Measurements from ENCODE around the gene VMP1. TPM values are rescaled to one million over a fixed set of nuclear protein-coding genes. Genes with fewer than 3 reads are reported as not detected.

VMP1 gene
- total and polyA plus RNA-seq, 2 of the 4 experiments (the other 2 are of a cell fraction), result 89.8 to 197 TPM

DNA sequence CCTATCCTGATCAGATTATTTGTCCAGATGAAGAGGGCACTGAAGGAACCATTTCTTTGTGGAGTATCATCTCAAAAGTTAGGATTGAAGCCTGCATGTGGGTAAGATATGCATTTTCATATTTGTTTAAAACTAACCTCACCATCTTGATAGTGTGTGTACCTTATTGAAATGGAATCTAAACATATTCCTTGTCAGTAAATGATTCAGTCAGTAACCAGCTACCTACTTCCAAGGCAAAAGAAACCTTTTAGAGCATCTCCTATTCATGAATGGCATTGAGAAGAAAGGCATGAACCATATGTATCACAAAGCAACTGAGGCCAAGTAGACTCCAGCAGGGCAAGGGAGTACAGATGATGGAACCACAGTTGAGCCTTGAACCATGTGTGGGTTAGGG lies 57.6 kb downstream of the VMP1 start:
- TF ChIP-seq MAFK (IDR thresholded peaks at IDR 0.05; ENCODE audit: low read depth, low read length) (no peak), NFE2L2 (IDR thresholded peaks at IDR 0.05; ENCODE audit: low read depth, low read length) (no peak), FOS (IDR thresholded peaks at IDR 0.05; ENCODE audit: low read depth, low read length) (no peak), MAZ (IDR thresholded peaks at IDR 0.05; ENCODE audit: borderline replicate concordance, low read depth, low read length) (no peak), RAD21 (IDR thresholded peaks at IDR 0.05; ENCODE audit: low read length) (no peak), SMC3 (IDR thresholded peaks at IDR 0.05; ENCODE audit: low read depth, low read length) (no peak), POLR2A (IDR thresholded peaks at IDR 0.05; ENCODE audit: low read depth, low read length) (no peak), CEBPB (IDR thresholded peaks at IDR 0.05; ENCODE audit: low read depth, low read length) (no peak), CHD1 (IDR thresholded peaks at IDR 0.05; ENCODE audit: low read depth, low read length) (no peak), RFX5 (IDR thresholded peaks at IDR 0.05; ENCODE audit: low read depth, low read length) (no peak), BHLHE40 (IDR thresholded peaks at IDR 0.05; ENCODE audit: low read depth, low read length) (no peak), RCOR1 (IDR thresholded peaks at IDR 0.05; ENCODE audit: insufficient replicate concordance, low read length) (no peak), MXI1 (IDR thresholded peaks at IDR 0.05; ENCODE audit: borderline replicate concordance, low read depth, low read length) (no peak)
- TF ChIP-seq, protein P1, sequence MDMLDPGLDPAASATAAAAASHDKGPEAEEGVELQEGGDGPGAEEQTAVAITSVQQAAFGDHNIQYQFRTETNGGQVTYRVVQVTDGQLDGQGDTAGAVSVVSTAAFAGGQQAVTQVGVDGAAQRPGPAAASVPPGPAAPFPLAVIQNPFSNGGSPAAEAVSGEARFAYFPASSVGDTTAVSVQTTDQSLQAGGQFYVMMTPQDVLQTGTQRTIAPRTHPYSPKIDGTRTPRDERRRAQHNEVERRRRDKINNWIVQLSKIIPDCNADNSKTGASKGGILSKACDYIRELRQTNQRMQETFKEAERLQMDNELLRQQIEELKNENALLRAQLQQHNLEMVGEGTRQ (IDR thresholded peaks at IDR 0.05; ENCODE audit: low read depth, low read length), result no peak
- TF ChIP-seq, protein P2, sequence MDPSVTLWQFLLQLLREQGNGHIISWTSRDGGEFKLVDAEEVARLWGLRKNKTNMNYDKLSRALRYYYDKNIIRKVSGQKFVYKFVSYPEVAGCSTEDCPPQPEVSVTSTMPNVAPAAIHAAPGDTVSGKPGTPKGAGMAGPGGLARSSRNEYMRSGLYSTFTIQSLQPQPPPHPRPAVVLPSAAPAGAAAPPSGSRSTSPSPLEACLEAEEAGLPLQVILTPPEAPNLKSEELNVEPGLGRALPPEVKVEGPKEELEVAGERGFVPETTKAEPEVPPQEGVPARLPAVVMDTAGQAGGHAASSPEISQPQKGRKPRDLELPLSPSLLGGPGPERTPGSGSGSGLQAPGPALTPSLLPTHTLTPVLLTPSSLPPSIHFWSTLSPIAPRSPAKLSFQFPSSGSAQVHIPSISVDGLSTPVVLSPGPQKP (IDR thresholded peaks at IDR 0.05; ENCODE audit: borderline replicate concordance, low read depth, low read length), result no peak
- TF ChIP-seq, protein P3, sequence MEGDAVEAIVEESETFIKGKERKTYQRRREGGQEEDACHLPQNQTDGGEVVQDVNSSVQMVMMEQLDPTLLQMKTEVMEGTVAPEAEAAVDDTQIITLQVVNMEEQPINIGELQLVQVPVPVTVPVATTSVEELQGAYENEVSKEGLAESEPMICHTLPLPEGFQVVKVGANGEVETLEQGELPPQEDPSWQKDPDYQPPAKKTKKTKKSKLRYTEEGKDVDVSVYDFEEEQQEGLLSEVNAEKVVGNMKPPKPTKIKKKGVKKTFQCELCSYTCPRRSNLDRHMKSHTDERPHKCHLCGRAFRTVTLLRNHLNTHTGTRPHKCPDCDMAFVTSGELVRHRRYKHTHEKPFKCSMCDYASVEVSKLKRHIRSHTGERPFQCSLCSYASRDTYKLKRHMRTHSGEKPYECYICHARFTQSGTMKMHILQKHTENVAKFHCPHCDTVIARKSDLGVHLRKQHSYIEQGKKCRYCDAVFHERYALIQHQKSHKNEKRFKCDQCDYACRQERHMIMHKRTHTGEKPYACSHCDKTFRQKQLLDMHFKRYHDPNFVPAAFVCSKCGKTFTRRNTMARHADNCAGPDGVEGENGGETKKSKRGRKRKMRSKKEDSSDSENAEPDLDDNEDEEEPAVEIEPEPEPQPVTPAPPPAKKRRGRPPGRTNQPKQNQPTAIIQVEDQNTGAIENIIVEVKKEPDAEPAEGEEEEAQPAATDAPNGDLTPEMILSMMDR (conservative IDR thresholded peaks at IDR 0.05; ENCODE audit: low read depth, low read length), result no peak

More for the DNA sequence above, 57.6 kb downstream of the VMP1 start:
- Histone ChIP-seq H3K18ac (ENCODE audit: low read depth, low read length) (peak overlapping the region; percentile 99), H2AK9ac (replicated peaks; ENCODE audit: low read depth, low read length, poor library complexity) (no peak overlapping the region), H3K4me2 (ENCODE audit: low read depth, low read length) (peak overlapping the region; percentile 52; the same call in 1 of the 2 replicates), H3K4ac (ENCODE audit: low read depth, low read length) (peak overlapping the region; percentile 91), H4K5ac (ENCODE audit: low read depth, low read length) (peak overlapping the region; percentile 96), H2AK5ac (ENCODE audit: low read depth, low read length) (peak overlapping the region; percentile 93), H2BK5ac (ENCODE audit: low read depth, low read length, poor library complexity, severe bottlenecking) (peak overlapping the region; percentile 95), H3K36me3 (ENCODE audit: control insufficient read depth, insufficient read depth, low read length) (peaks cover 6% of the 10 kb centered on the region), H3K27ac (ENCODE audit: insufficient read depth, low read length) (peak overlapping the region; percentile 93), H3K9me1 (ENCODE audit: insufficient read depth, low read length) (peaks cover 9% of the 10 kb centered on the region), H3K27me3 (ENCODE audit: control insufficient read depth, insufficient read depth, low read length) (no peaks in the 10 kb centered on the region), H3K23ac (ENCODE audit: low read depth, low read length) (peak overlapping the region; percentile 93), H3K14ac (replicated peaks; ENCODE audit: low read depth, low read length) (peak overlapping the region; percentile 86), H4K20me1 (ENCODE audit: insufficient read depth, low read length) (no peaks in the 10 kb centered on the region), H2AFZ (replicated peaks; ENCODE audit: low read length, poor library complexity) (peak overlapping the region; percentile 54), H4K91ac (ENCODE audit: insufficient read depth, low read depth, low read length) (peak overlapping the region; percentile 95), H3K4me1 (ENCODE audit: control insufficient read depth, insufficient read depth, low read length) (peaks cover 22% of the 10 kb centered on the region), H3K4me3 (ENCODE audit: insufficient read depth, low read depth, low read length) (no peak overlapping the region), H3K56ac (ENCODE audit: extremely low read depth, insufficient read depth, low read length) (peak overlapping the region; percentile 8; the same call in 1 of the 2 replicates), H2BK15ac (ENCODE audit: low read depth, low read length) (peak overlapping the region; percentile 98), H2BK120ac (ENCODE audit: low read depth, low read length) (peak overlapping the region; percentile 93), H2BK20ac (ENCODE audit: low read depth, low read length) (peak overlapping the region; percentile 92), H3K9ac (ENCODE audit: low read depth, low read length) (no peak overlapping the region), H3K9me3 (ENCODE audit: control insufficient read depth, insufficient read depth, low read length) (no peaks in the 10 kb centered on the region), H4K8ac (ENCODE audit: low read depth in 2 of 2, low read length in 2 of 2) (peak overlapping the region; percentile 53 to 91), H3K79me1 (ENCODE audit: low read depth in 1 of 2, low read length in 2 of 2) (peaks cover 14 to 43% of the 10 kb centered on the region in 2 experiments)
- intact Hi-C loops (cut with micrococcal nuclease) (no loop called here), dilution Hi-C loops (cut with HindIII; ENCODE audit: low sequenced_read_pairs, unreplicated experiment) (no loop called here), in situ Hi-C loops (cut with MboI; ENCODE audit: low sequenced_read_pairs) (no loop called here)
- no TSS peak for BruUV-seq (replicated peaks)
- peak; percentile 4; the same call in 1 of the 2 replicates for ATAC-seq (ENCODE audit: low read depth)
- ChIA-PET CTCF (interaction anchor here (2.5 kb wide), 1 partner anchor 11 kb away, joined by 5 read pairs; no protein-coding TSS in a partner anchor), POLR2A (ENCODE audit: unreplicated experiment) (interaction anchor here (1.0 kb wide), 1 partner anchor 75 kb away, joined by 4 read pairs; no protein-coding TSS in a partner anchor)
- peak; percentile 53 for DNase-seq

Measured in IMR-90 (cell line).